GM12873 (cell line): ENCODE data around the gene B4GALNT3.

Experiments
- CTCF ChIP-seq: IDR thresholded peaks from 2 replicates; pipeline ENCODE4 v1.5.1; 2012; ENCODE audit warnings: low read depth, mild to moderate bottlenecking, moderate library complexity, low read length, control low read depth; ENCODE audit not compliant: insufficient read depth; ENCODE audit errors: missing control alignments

B4GALNT3 gene

GRCh38 chr12:574475-575128, 114.9 kb downstream of the B4GALNT3 start:
- no peak for TF ChIP-seq CTCF

- no peak for TF ChIP-seq CTCF
These were observed 115.4 kb downstream of the B4GALNT3 start for GRCh38 chr12:575129-575502.

GRCh38 chr12:575948-576614, 116.3 kb downstream of the B4GALNT3 start:
- TF ChIP-seq CTCF, result peak; percentile 98

- TF ChIP-seq CTCF, result no peak
These were observed 116.9 kb downstream of the B4GALNT3 start for GRCh38 chr12:576615-577110.

- TF ChIP-seq CTCF, result no peak
These were observed 119.1 kb downstream of the B4GALNT3 start for GRCh38 chr12:578748-579419.

- no peak for TF ChIP-seq CTCF
These were observed 119.8 kb downstream of the B4GALNT3 start for GRCh38 chr12:579420-580110.

GRCh38 chr12:580813-581212, 121.1 kb downstream of the B4GALNT3 start:
- no peak for TF ChIP-seq CTCF
